HEK293 (cell line): ENCODE data around the gene ADD1.

Experiments used
- MEIS1 ChIP-seq: sonication (generic); formaldehyde crosslinking; IDR thresholded peaks from 2 replicates; pipeline ENCODE4 v1.8.1; 2022; ENCODE audit warnings: missing genetic modification reagents, mild to moderate bottlenecking, borderline replicate concordance
- YY1 ChIP-seq: fragments of 450-650 bp; formaldehyde crosslinking; IDR thresholded peaks from 2 replicates; pipeline ENCODE4 v1.5.1; 2018; ENCODE audit warnings: missing biosample characterization, missing genetic modification characterization
- ZBTB8A ChIP-seq: fragments of 450-650 bp; formaldehyde crosslinking; IDR thresholded peaks from 2 replicates; pipeline ENCODE4 v1.5.1; 2016; ENCODE audit warnings: missing biosample characterization, missing genetic modification characterization
- ZFP37 ChIP-seq: fragments of 450-650 bp; formaldehyde crosslinking; IDR thresholded peaks from 2 replicates; pipeline ENCODE4 v1.5.1; 2016; ENCODE audit warnings: missing biosample characterization, missing genetic modification characterization
- ZNF121 ChIP-seq: fragments of 450-650 bp; formaldehyde crosslinking; IDR thresholded peaks from 2 replicates; pipeline ENCODE4 v1.5.1; 2016; ENCODE audit warnings: missing biosample characterization, missing genetic modification characterization
- ZNF530 ChIP-seq: fragments of 450-650 bp; formaldehyde crosslinking; IDR thresholded peaks from 2 replicates; pipeline ENCODE4 v1.5.1; 2016; ENCODE audit warnings: low read depth, missing biosample characterization, missing genetic modification characterization
- ZNF555 ChIP-seq: fragments of 450-650 bp; formaldehyde crosslinking; conservative IDR thresholded peaks from 2 replicates; pipeline ENCODE4 v1.5.1; 2017; ENCODE audit warnings: missing biosample characterization, mild to moderate bottlenecking, missing genetic modification characterization, inconsistent platforms
- ZNF626 ChIP-seq: fragments of 450-650 bp; sonication (Bioruptor Pico); formaldehyde crosslinking; IDR thresholded peaks from 2 replicates; pipeline ENCODE4 v1.5.1; 2018; ENCODE audit warnings: missing biosample characterization, missing genetic modification characterization, inconsistent platforms
- TF ChIP-seq, protein P1 (sequence below): fragments of 450-650 bp; formaldehyde crosslinking; IDR thresholded peaks from 2 replicates; pipeline ENCODE4 v1.5.1; 2016; ENCODE audit warnings: missing biosample characterization, missing genetic modification characterization
- TF ChIP-seq, protein P2 (sequence below): fragments of 450-650 bp; formaldehyde crosslinking; IDR thresholded peaks from 2 replicates; pipeline ENCODE4 v1.5.1; 2016; ENCODE audit warnings: missing biosample characterization, missing genetic modification characterization
- TF ChIP-seq, protein P3 (sequence below): fragments of 450-650 bp; formaldehyde crosslinking; IDR thresholded peaks from 2 replicates; pipeline ENCODE4 v1.5.1; 2016; ENCODE audit warnings: missing biosample characterization, missing genetic modification characterization, low read depth
- TF ChIP-seq, protein P4 (sequence below): IDR thresholded peaks from 2 replicates; pipeline ENCODE4 v1.6.1; 2011; ENCODE audit warnings: mild to moderate bottlenecking, low read depth, low read length, borderline replicate concordance

DNA sequence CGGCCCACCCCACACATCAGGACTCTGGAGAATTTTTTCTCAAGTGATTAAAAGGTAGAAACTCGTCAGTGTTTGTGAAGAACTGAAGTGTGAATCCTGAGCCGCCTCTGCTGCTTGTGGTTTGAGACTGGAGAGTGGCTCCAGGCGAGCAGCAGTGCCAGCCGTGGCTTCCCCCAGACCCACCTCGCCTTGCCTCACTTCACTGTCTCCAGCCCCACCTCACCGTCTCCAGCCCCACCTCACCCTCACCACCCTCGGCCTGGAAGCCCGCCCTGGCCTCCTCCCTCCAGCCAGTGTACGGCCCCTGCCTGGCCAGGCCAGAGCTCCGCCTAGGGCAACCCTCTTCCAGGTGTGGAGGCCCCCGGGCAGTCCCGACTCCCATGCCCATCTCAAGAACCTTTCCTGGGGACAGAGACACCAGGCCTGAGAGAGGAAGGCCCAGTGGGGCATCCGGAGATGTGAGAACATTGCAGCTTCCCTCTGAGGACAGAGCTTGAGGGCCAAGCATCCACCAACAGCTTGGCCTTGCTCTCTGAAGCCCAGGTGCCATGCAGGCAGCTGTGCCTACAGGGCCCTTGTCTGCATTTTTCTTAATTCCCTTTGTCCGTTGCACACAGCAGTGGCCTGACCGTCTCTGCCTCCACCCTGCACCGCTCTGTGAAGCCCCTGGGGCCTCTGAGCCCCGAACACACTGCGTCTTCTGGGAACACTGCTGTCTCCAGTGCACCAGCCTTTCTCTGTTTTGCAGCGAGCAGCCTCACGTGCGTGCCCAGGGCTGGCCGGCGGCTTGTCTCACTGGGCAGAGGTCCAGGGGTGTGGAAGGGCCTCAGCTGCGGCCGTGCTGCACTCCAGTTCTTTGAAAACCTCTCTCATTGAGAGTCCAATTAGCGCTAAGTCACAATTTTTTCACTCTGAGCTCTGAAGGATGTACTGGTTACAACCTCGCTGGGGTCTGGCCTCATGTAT is 37.0 kb upstream of the ADD1 start:
- TF ChIP-seq, protein P1, sequence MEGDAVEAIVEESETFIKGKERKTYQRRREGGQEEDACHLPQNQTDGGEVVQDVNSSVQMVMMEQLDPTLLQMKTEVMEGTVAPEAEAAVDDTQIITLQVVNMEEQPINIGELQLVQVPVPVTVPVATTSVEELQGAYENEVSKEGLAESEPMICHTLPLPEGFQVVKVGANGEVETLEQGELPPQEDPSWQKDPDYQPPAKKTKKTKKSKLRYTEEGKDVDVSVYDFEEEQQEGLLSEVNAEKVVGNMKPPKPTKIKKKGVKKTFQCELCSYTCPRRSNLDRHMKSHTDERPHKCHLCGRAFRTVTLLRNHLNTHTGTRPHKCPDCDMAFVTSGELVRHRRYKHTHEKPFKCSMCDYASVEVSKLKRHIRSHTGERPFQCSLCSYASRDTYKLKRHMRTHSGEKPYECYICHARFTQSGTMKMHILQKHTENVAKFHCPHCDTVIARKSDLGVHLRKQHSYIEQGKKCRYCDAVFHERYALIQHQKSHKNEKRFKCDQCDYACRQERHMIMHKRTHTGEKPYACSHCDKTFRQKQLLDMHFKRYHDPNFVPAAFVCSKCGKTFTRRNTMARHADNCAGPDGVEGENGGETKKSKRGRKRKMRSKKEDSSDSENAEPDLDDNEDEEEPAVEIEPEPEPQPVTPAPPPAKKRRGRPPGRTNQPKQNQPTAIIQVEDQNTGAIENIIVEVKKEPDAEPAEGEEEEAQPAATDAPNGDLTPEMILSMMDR (tag by site-specific recombination): no peak
- TF ChIP-seq, protein P2, sequence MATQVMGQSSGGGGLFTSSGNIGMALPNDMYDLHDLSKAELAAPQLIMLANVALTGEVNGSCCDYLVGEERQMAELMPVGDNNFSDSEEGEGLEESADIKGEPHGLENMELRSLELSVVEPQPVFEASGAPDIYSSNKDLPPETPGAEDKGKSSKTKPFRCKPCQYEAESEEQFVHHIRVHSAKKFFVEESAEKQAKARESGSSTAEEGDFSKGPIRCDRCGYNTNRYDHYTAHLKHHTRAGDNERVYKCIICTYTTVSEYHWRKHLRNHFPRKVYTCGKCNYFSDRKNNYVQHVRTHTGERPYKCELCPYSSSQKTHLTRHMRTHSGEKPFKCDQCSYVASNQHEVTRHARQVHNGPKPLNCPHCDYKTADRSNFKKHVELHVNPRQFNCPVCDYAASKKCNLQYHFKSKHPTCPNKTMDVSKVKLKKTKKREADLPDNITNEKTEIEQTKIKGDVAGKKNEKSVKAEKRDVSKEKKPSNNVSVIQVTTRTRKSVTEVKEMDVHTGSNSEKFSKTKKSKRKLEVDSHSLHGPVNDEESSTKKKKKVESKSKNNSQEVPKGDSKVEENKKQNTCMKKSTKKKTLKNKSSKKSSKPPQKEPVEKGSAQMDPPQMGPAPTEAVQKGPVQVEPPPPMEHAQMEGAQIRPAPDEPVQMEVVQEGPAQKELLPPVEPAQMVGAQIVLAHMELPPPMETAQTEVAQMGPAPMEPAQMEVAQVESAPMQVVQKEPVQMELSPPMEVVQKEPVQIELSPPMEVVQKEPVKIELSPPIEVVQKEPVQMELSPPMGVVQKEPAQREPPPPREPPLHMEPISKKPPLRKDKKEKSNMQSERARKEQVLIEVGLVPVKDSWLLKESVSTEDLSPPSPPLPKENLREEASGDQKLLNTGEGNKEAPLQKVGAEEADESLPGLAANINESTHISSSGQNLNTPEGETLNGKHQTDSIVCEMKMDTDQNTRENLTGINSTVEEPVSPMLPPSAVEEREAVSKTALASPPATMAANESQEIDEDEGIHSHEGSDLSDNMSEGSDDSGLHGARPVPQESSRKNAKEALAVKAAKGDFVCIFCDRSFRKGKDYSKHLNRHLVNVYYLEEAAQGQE (tag by site-specific recombination): no peak
- TF ChIP-seq YY1 (tag by site-specific recombination) (no peak), ZFP37 (tag by site-specific recombination) (no peak), ZNF121 (tag by site-specific recombination) (no peak), ZNF626 (tag by site-specific recombination) (no peak), MEIS1 (CRISPR knock-in tag) (no peak), ZNF555 (tag by site-specific recombination) (no peak), ZBTB8A (tag by site-specific recombination) (no peak), ZNF530 (no peak)
- TF ChIP-seq, protein P3, sequence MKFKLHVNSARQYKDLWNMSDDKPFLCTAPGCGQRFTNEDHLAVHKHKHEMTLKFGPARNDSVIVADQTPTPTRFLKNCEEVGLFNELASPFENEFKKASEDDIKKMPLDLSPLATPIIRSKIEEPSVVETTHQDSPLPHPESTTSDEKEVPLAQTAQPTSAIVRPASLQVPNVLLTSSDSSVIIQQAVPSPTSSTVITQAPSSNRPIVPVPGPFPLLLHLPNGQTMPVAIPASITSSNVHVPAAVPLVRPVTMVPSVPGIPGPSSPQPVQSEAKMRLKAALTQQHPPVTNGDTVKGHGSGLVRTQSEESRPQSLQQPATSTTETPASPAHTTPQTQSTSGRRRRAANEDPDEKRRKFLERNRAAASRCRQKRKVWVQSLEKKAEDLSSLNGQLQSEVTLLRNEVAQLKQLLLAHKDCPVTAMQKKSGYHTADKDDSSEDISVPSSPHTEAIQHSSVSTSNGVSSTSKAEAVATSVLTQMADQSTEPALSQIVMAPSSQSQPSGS (tag by site-specific recombination): no peak
- TF ChIP-seq, protein P4, sequence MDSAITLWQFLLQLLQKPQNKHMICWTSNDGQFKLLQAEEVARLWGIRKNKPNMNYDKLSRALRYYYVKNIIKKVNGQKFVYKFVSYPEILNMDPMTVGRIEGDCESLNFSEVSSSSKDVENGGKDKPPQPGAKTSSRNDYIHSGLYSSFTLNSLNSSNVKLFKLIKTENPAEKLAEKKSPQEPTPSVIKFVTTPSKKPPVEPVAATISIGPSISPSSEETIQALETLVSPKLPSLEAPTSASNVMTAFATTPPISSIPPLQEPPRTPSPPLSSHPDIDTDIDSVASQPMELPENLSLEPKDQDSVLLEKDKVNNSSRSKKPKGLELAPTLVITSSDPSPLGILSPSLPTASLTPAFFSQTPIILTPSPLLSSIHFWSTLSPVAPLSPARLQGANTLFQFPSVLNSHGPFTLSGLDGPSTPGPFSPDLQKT: no peak
